Non-pigmented ciliary epithelial cell (primary cell): ENCODE measurements around the gene CALML6.

Experiments
- DNase-seq: peaks from one replicate; pipeline ENCODE4 v3.0.0-alpha.2; 2010; ENCODE audit warnings: low read depth

The CALML6 gene

DNA sequence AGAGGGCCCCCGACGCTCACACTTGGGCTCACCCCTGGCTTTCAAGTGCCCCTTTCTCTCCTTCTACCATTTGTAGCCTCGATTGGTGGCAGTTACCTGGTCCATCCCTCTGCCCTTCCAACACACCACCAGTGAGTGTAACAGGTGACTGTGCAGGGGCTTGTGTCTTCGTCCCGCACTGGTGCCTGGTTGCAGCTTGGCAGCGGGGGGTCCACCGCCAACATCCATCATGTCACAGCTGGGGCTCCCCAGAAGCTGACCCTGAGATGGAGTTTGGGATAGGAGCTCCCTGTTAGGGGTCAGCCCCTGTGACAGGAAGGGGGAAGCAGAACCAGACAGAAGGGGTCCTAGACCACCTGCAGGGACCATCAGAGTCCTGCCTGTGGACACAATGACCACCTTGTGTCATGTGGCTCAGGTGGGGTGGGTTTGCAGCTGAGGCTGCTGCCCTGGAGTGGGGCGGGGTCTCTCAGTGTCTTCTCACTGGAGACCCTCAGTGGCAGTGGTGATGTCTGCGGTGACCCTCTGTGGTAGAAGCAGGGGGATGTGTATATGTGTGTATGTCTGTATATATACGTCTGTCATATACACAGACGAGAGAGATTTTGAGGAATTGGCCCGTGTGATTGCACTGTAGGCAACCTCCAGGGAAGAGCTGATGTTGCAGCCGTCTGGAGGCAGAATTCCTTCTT is 3.6 kb upstream of the CALML6 start:
- no peak for DNase-seq

DNA sequence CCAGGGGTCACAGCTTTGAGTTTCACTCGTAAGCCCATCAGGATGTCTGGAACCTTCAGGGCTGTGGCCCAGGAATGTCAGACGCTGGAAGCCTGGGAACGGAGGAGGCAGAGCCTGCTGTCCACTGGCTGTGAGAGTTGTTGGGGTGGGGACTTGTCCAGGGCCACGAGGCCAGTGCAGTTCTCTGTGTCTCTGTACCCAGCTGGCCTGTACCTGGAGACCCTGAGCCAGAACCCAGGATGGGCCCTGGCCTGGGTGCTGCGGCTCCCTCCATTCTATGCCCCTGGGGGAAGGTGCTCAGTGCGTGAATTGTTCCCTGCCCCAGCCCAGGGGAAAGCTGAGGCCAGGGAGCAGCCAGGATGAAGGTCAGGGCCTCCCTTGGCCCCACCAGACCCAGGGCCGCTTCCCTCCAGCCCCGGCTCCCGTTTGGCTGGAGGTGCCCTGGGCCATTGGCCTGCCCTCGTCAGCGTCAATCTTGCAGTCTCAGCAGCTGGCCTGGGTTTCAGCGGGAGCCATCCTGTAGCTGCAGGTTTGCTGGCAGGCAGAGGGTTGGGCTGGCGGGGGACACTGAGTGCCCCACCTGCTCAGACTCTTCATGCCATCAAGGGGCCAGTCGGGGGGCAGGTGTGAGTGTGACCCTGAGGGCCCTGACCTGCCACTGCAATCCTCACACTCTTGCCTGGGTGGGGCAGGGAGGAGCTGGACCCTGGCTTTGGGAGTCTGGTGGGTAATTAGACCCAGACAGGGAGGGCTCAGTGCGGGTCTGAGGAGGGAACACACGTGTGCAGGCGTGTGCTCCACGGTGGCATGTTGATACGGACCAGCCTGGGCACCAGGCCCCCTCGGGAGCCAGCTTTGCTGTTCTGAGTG is 724 bp upstream of the CALML6 start:
- no peak for DNase-seq

DNA sequence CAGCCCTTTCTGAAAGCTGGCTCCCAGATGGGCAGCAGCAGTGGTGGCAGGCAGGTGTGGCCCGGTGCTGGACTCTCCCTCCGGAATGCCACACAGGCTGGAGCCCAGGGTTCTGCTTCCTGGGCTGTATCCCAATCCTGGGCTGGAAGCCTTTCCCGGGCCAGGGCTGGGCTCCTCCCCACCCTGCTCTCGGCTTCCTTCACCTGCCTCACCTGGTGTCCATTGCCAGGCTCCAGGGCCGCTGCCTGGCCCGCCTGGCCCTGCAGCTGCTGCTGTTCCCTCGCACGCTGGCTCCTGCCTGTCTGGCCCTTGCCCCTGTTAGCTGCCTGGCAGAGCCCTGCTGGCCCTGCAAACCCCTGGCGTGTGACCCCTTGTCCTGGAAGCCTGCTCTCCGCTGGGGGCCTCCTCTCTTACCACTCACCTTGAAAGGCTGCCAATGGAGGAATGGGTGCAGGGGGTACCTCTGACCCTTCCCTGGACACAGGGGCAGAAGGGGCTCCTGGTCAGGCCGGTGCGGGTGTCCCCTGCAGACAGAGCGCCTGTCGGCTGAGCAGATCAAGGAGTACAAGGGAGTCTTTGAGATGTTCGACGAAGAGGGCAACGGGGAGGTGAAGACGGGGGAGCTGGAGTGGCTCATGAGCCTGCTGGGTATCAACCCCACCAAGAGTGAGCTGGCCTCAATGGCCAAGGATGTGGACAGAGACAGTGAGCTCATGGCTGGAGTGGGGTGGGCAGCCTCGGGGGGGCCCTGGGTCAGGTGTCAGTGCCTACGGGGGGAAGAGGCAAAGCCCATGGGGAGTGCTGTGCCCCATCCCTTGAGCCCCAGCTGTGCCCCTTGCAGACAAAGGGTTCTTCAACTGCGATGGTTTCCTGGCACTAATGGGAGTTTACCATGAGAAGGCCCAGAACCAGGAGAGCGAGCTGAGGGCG is 1.1 kb downstream of the CALML6 start:
- DNase-seq, result no peak

DNA sequence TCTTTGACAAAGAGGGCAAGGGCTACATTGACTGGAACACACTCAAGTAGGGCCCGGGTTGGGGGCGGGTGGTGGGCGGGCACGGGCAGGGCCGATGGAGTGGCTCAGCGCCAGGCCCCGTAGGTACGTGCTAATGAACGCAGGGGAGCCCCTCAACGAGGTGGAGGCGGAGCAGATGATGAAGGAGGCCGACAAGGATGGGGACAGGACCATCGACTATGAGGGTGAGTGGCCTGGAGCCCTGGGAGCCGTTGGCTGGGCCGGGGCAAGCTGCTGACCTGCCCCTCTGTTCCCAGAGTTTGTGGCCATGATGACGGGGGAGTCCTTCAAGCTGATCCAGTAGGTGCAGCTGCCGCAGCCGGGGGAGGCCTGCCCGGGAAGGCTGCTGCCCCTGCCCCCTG is 1.8 kb downstream of the CALML6 start:
- no peak for DNase-seq

DNA sequence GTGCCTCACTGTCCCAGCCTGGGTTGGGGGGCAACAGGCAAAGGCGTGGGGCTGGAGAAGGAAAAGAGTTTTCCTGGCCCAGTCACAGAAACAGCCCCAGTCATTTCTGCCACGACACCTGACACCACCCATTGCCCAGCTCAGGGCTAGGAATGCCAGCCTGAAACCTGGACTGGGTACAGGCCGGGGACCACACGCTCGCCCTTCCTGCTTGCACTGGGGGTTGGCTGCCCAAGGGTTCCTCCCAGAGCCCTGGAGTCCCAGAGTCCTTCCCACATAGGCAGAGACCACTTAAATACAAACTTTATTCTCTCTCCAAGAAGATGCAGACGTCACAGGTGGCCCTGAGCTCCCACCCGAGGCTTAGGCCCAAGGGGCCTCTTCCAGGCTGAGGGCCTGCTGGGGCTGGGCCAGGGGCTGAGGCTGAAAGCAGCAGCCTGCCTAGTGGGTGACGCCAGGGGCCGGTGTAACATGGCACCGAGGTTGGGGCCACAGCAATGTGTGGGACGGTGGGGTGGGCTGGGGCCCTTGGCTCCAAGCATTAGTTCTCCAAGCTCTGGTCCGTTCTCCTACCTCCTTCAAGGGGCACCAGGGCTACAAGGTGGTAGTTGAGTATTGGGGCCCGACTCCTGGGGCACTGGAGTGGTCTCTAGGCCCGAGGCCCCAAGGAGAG is 2.4 kb downstream of the CALML6 start:
- DNase-seq, result no peak

DNA sequence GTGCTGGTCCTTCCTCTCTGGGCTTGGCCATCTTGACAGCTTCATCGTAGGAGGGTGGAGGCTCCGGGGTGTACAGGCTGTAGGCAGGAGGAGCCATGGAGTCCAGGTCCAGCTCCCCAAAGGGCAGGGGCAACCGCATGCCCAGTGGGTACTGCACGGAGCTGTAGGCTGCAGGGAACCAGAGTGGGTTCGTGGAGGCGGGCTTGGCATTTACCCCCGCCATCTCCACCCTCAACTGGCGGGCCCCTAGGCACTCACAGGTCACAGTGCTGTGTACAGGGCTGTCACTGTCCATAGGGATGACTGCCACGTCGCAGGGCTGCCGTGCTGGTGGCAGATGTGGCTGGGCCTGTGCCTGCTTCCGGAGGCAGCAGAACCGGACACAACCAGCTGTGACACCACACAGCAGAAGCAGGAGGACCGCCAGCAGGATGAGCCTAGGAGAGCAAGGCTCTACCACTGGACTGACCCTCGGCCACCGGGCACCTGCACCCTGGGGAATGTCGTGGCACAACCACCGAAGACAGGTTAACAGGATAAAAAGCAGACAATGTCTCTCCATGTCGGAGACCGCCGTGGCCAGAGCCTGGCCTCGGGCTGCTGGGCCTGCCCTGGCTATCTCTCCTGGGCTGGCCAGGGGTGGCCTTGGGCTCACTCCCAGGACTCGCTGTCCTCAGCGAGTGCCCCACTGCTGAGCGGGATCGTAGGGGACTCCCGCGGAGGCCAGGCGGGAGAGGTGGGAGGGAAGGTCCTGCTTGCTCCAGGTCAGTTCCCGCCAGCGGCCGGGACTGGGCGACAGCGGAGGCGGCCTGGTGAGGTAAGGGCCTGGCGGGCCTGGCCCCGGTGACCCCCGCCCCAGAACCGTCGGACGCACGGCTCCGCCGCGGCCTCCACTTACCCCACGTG is 3.2 kb downstream of the CALML6 start:
- no peak for DNase-seq

DNA sequence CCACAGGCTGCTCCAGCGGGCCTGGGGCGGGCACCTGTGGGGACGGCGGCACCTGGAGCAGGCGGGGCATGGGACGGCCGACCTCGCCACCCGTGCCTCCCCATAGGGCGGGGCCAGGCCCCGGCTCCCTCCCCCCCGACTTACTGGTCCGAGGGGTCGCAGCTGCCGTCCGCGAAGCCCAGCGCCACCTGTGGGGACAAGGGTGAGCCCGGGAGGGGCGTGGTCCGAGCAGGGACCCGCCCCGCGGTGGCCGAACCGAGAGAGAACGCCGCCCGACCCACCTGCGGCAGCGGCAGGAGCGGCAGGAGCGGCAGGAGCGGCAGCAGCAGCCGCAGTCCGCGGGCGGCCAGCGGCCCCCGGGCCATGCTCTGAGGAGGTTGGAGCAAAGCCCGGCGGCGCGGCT is 3.8 kb downstream of the CALML6 start, which contains the start of gene TMEM52:
Gene TMEM52 (minus strand): TSS at position 379 of the 403 bp plus-strand sequence. CDS start 14 bp downstream, at position 365.
- no peak for DNase-seq

DNA sequence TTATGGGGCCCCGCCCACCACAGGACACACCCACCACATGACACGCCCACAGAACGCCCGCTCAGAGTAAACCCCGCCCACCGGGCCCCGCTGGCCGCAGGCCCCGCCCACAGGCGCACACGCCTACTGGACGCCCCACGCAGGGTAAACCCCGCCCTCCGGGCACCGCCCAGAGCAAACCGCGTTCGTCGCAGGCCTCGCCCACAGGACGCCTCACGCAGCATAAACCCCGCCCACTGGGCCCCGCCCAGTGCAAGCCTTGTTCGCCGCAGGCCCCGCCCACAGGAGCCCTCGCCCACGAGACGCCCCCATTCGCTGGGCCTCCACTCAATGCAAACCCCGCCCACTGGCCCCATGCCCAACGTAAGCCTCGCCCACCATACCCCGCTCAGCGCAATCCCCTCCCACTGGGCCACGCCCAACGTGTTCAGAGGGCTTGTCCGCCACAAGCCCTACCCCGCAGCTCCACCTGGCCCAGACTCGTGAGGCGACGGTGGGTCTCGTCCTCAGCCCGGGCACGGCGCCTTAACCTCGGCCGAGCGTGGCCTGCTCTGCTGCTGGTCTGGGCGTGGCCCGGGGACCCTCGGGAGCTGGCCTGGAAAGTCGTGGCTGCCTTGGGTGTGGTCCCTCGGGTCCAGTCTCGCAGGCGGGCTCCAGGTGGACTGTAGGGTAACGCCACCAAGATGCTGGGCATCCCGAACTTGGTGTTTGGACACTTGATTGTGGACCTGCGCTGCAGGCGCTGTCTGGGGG is 4.4 kb downstream of the CALML6 start:
- DNase-seq, result peak; percentile 88

DNA sequence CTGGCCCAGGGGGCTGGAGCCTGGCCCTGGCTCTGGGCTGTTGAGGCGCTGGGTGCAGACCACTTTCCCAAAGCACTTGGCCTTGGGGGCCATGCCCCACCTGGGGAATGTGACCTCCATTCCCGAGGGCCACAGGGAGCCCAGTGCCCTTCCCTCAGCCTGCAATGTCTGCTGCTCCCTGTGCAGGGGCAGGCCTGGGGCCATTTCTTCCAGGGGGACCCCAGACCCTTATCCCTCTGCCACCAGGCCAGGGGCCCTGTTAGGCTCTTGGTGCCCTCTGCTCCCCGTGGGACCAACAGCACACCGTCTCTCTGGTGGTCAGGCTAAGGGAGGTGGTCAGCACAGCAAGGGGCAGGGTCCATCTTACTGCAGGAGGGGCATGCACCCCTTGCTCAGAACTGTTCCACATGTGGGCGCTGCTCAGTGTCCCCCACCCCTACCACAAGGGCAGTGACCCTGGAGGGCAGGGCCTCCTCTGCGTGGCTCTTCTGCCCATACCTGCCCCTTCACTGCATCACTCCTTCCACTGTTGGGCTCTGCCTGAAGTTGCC is 5.1 kb downstream of the CALML6 start:
- no peak for DNase-seq

DNA sequence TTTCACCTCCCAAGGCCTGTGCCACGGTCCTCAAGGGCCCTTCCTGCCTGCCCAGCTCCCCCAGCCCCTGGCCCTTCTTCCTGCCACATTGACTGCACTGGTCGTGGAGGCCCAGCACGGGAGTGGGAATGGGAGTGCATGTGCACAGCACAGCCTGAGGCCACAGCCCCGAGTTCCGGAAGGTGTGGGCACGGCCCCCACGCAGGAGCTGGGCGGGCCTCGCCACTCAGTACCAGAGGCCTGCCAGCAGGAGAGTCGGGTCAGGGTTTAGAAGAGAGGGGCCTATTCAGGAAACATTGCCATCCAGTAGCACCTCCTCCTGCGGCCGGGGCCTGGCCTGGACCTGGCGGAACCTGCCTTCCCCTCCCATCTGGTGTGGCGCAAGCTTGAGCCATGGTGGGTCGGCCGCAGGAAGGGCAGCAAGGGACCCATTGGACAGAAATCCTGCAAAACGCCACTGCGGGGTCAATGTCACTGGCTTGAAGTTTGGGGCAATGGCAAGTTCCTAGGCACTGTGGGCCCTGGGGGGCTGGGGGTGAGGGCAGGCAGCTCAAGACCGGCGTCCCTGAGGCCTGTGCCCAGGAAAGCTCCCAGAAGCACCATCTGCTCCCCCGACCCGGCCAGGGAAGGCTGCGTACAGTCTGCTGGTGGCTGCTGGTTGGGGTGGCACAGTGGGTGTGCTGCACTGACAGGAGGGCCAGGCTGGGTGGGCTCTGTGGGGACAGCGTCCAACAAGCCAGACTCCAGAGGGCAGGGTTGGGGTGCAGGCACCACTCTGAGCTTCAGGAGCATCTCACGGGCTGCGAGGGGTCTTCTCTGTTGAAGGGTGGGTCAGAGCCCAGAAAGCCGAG is 5.8 kb downstream of the CALML6 start:
- no peak for DNase-seq

DNA sequence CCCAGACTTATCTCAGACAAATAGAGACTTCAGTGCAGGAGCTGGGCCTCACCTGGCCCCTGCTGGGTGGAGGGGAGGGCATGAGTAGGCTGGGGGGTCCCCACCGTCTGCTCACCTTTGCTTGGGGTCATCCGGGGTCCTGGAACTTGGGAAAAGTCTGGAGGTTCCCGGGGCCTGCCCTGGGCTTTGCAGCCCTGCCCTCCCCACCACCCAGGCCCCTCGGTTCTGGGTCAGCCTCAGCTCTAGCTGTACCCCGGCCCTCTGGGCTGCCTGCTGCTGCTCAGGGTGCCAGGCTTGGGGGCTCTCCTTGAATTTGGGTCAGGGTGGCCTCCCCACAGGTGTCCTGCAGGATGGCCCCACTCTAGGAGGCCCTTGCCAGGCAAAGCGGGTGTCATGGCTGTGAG is 6.4 kb downstream of the CALML6 start:
- no peak for DNase-seq

DNA sequence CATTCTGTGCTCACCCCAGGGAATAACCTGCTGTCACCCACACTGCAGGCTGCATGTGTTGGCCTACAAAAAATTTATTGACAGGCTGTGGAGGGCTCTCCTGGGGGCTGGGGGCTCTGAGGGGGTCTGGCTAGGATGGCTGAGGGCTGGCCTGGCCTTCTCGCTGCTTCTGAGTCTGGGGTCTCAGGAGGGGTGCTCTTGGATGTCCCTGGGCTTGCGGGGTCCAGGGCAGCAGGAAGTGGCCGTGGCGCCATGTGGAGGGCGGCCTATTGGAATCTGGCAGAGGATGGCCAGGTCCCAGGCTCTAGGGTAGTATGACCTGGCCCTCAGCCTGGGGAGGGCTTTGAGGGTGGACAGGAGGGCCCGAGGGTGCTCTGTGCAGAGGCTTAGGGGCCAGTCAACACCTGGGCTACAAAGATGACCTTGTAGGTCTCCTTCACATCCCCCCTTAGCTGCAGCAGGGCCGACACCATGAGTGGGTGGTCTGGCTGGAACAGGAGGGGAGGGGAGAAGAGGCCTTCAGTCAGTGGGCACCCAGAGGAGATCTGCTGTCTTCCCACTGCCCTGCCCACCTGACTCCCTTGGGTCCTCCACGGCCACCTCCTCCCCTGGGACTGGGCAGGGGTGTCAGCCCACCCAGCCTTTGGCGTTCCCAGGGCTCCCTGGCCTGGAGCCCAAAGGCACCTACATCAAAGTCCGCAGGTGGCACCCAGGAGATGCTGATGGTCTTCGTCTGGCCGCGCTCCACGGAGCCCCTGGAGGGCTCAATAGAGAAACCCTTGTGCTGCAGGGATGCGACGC is 7.0 kb downstream of the CALML6 start:
- DNase-seq, result no peak

DNA sequence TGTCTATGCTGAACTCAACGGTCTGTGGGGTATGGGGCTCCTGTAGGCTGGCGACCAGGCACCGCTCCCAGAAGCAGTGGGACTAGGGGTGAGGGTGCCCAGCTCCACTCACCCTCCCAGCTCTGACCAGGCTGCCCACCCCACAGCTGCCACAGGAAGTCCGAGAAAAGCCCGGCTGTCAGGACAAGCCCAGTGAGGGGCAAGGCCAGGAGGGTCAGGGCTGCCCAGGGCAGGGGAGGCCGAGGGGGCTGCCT is 7.6 kb downstream of the CALML6 start:
- no peak for DNase-seq

DNA sequence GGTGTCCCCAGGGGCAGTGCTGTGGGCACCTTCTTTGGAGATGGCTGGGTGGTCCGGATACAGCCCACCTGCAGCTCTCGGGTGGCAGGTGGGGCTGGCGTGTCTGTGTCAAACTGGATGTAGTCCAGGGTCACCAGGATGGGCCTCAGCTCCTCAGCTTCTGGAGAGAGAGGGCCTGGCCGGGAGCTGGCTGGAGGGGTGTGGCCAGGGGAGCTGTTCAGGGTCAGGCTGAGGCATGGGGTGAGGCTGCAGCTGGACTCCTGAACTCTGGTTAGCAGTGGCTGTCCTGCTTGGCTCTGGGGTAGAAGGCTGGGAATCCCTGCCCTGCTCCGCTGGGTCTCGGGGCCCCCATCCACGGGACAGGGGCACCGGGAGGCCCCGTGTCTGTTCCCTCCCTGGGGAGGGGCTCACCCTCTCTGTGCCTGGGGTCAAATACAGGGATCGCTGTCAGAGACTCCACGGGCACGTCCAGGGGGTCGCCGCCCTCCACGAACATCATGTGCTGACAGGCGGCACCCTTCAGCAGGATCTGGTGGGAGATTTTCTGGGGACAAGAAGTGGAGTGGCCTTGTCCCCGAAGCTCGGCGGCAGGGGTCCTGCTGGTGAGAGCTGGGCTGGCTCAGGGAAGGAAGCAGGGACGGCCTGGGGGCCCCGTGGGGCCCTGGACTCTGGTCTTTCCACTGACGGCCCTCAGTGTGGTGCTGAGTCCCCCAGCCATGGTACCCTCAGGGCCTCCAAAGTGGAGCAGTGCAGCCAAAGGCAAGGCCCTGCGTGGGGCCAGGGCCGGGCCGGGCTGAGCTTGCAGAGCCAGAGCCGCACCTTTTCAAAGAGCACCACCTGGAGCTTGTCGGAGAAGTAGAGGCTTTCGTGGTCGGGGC is 8.1 kb downstream of the CALML6 start:
- DNase-seq, result no peak

DNA sequence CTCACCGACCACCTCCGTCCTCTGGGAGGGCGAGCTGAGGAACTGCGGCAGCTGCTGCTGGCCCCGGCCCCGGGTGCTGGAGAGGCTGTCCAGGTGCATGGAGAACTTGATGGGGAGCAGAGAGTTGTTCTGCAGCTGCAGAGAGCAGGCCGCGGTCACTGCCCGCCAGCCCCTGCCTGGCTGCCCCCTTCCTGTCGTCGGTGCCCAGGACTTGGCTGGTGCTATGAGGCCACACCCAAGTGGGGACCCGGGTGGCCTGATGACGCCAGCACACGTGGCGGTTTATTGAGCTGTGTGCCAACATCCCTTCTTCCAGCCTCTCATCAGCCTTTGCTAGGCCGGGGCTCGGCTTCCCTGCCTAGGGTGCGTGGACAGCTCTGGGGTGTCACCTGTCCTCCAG is 9.3 kb downstream of the CALML6 start:
- DNase-seq, result no peak

DNA sequence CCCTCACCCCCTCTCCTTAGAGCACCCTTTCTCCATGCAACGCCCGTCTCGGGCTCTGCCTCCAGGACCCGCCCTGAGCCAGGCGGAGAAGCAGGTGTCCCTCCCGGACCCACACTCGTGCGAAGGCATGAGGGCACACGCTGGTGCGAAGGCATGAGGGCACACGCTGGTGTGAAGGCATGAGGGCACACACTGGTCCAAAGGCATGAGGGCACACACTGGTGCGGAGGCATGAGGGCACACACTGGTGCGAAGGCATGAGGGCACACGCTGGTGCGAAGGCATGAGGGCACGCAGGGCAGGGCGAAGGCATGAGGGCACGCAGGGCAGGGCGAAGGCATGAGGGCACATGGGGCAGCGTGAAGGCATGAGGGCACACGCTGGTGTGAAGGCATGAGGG is 9.8 kb downstream of the CALML6 start:
- no peak for DNase-seq
